Thymus (tissue), 11 donors: ENCODE data around the gene GP5. TPM values are rescaled to one million over a fixed set of nuclear protein-coding genes. Genes with fewer than 3 reads are reported as not detected.

Experiments used
- DNase-seq, 9 donors: peaks; one replicate each; pipeline ENCODE4 v3.0.0-alpha.2; 2013; ENCODE audit warnings: low spot score in 9 of 9, low read depth in 6 of 9, missing footprints in 1 of 9
- H3K27ac ChIP-seq, 2 donors: one replicate each; pipeline ENCODE4 v1.5.1; 2013; ENCODE audit warnings: control low read depth in 1 of 2, low read depth in 1 of 2, low read length in 1 of 2, mild to moderate bottlenecking in 1 of 2, moderate library complexity in 1 of 2
- H3K27me3 ChIP-seq, 2 donors: one replicate each; pipeline ENCODE4 v1.5.1; 2013; ENCODE audit warnings: low read length in 1 of 2; ENCODE audit not compliant: control insufficient read depth in 2 of 2, insufficient read depth in 1 of 2
- H3K36me3 ChIP-seq, 2 donors: one replicate each; pipeline ENCODE4 v1.5.1; 2013; ENCODE audit warnings: low read length in 1 of 2, mild to moderate bottlenecking in 1 of 2, moderate library complexity in 1 of 2; ENCODE audit not compliant: control insufficient read depth in 2 of 2, insufficient read depth in 2 of 2
- H3K4me1 ChIP-seq, 2 donors: one replicate each; pipeline ENCODE4 v1.5.1; 2013; ENCODE audit warnings: low read length in 2 of 2; ENCODE audit not compliant: control insufficient read depth in 2 of 2, insufficient read depth in 2 of 2
- H3K4me3 ChIP-seq, 2 donors: one replicate each; pipeline ENCODE4 v1.5.1; 2013; ENCODE audit warnings: low read length in 2 of 2, control low read depth in 1 of 2, mild to moderate bottlenecking in 1 of 2
- H3K9me3 ChIP-seq, 2 donors: one replicate each; pipeline ENCODE4 v1.5.1; 2013; ENCODE audit warnings: low read length in 1 of 2, mild to moderate bottlenecking in 1 of 2; ENCODE audit not compliant: control insufficient read depth in 2 of 2, insufficient read depth in 1 of 2
- WGBS: extraction: QIAGEN DNeasy Blood & Tissue Kit; methylation state at CpG from one replicate; pipeline ENCODE4 v1.1.7; 2013; 5-methylcytosine and 5-hydroxymethylcytosine counted together
- polyA plus RNA-seq: library from polyadenylated mRNA; stranded (reverse); fragments of 200-250 nt; gene quantifications from one replicate; pipeline ENCODE4 v1.2.3, GENCODE V29; 2013
- total RNA-seq: library from RNA; stranded (reverse); fragments of 120-200 nt; gene quantifications from one replicate; pipeline ENCODE4 v1.2.4, GENCODE V29; 2013
- donor health status: healthy.

Gene GP5
- total and polyA plus RNA-seq, 2 donors: 0.14 to 0.64 TPM

DNA sequence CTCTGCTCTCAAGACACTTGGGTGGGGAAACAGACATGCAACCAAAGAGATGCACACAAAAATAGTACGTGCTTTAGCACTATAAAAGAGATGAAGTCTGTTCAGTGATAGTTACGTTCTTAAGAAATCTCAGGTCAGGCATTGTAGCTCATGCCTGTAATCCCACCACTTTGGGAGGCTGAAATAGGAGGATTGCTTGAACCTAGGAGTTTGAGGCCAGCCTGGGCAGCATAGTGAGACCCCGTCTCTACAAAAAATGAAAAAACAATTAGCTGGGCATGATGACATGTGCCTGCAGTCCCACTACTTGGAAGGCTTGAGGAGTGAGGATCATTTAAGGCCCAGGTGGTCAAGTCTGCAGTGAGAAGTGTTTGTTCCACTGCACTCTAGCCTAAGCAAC, 35.4 kb upstream of the GP5 start:
- no peaks in the 10 kb centered on the region for H3K27me3 ChIP-seq
- no peak overlapping the region for H3K27ac ChIP-seq
- H3K36me3 ChIP-seq: peaks cover 19 to 84% of the 10 kb centered on the region in 2 donors
- 98% methylated on average over 3 of the region's 3 CpGs for WGBS
- H3K9me3 ChIP-seq: no peaks in the 10 kb centered on the region
- no peaks in the 10 kb centered on the region for H3K4me1 ChIP-seq
- no peak for DNase-seq
- no peak overlapping the region for H3K4me3 ChIP-seq

DNA sequence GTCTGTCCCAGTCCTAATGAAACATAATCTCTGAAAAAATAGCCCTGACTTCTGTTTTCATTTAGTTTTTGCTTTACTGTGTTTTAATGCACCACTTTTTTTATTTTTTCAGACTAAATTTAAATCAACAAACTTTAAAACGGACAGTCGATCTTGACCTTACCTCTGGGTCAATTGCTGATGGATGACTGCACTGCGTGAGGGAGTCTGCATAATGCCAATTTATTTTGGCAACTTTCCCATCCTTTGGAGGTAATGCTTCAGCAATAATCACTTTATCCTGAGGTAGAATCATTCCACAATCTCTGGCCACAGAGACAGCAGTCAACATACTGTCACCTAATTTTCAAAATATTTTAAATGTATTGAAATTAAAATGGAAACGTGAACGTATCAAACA, 32.5 kb upstream of the GP5 start:
- H3K36me3 ChIP-seq: peaks cover 19 to 71% of the 10 kb centered on the region in 2 donors
- 96% methylated on average over 5 of the region's 5 CpGs for WGBS

DNA sequence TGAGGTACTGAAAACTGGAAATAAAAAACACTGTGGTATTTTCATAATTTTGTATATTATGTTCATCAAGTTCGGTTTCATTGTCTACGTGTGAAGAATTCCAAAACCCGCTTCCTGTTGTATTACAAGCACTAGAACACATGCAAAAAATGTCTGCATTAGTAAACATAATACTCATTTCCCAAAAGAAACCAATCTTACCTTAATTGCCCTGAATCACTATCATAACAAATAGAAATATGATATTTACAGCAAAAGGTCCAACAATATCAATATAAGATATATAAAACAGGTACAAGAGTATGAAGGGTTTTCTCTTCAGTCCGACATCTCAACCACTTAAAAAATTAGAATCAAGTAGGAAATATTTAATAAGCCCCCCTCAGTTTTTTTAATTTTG, 26.3 kb upstream of the GP5 start:
- DNase-seq: no peak
- Histone ChIP-seq H3K27me3 (no peaks in the 10 kb centered on the region), H3K4me3 (no peak overlapping the region), H3K4me1 (no peaks in the 10 kb centered on the region), H3K9me3 (no peaks in the 10 kb centered on the region), H3K27ac (no peak overlapping the region), H3K36me3 (peaks cover 14 to 49% of the 10 kb centered on the region in 2 donors)
- 97% methylated on average over 4 of the region's 4 CpGs for WGBS

More for the DNA sequence above, 32.5 kb upstream of the GP5 start:
- H3K9me3 ChIP-seq: no peaks in the 10 kb centered on the region
- H3K4me3 ChIP-seq: no peak overlapping the region
- no peak for DNase-seq
- H3K27ac ChIP-seq: no peak overlapping the region
- no peaks in the 10 kb centered on the region for H3K27me3 ChIP-seq
- no peaks in the 10 kb centered on the region for H3K4me1 ChIP-seq

DNA sequence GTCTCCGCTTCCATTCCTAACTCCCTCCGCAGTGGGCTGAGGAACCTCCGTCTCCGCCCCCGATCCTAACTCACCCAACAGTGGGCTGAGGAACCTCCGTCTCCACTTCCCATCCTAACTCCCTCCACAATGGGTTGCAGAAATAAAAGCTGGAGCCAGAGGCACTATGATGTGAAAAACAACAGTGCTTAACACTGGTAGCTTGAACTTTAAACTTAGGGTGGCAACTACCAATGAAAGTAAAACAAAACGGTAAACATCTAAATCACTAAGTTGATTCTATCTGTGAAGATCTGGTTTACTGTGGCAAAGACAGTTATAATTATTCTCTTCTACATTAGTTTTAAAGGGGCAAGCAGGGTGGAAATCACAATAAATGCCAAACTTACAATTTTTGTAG, 25.9 kb upstream of the GP5 start:
- no peak overlapping the region for H3K27ac ChIP-seq
- peaks cover 14 to 46% of the 10 kb centered on the region in 2 donors for H3K36me3 ChIP-seq
- no peaks in the 10 kb centered on the region for H3K4me1 ChIP-seq
- DNase-seq: no peak
- H3K9me3 ChIP-seq: no peaks in the 10 kb centered on the region
- H3K27me3 ChIP-seq: no peaks in the 10 kb centered on the region
- H3K4me3 ChIP-seq: no peak overlapping the region
- WGBS: 99% methylated on average over 7 of the region's 7 CpGs

DNA sequence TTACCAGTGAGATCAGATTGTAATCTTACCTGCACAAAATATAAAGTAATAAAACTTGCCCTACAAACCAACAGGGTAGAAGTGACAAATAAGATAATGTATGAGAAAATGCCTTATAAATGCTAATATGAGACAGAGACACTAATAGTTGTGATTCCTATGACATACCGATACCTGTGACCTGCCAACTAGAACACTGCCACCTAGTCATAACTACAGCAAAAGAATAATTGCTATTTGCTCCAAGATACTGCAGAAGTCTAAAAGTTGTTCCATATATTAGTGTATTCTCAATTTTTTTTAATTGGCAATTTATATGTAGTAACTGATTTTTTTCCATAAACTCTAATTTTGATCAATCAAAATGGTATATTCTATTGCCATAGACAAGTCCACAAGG, 25.3 kb upstream of the GP5 start:
- H3K4me1 ChIP-seq: no peaks in the 10 kb centered on the region
- 100% methylated on average over 1 of the region's 1 CpG for whole genome bisulfite sequencing

DNA sequence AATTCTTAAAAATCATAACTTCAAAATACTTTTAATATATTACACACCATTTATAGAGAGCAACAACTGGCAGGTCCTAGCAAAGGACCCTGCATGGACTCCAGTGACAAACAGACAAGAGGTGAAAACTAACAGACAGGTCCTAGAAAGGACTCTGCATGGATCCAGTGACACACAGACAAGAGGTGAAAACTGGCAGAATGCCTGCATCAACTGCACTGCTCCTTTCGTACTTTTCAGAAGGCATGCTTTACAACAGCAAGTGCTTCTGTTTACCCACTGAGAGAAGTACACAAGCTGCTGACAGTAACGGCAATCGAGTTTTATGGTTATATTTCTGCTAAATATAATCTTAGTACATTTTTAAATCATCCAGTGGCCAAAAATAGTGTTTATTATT, 24.3 kb upstream of the GP5 start:
- no peaks in the 10 kb centered on the region for H3K27me3 ChIP-seq
- WGBS: 98% methylated on average over 3 of the region's 3 CpGs
- no peak for DNase-seq
- no peaks in the 10 kb centered on the region for H3K9me3 ChIP-seq
- H3K27ac ChIP-seq: no peak overlapping the region
- H3K36me3 ChIP-seq: peaks cover 14 to 39% of the 10 kb centered on the region in 2 donors
- no peaks in the 10 kb centered on the region for H3K4me1 ChIP-seq
- H3K4me3 ChIP-seq: no peak overlapping the region

More for the DNA sequence above, 25.3 kb upstream of the GP5 start:
- DNase-seq: no peak
- Histone ChIP-seq H3K27me3 (no peaks in the 10 kb centered on the region), H3K9me3 (no peaks in the 10 kb centered on the region), H3K4me3 (no peak overlapping the region), H3K36me3 (peaks cover 14 to 40% of the 10 kb centered on the region in 2 donors), H3K27ac (no peak overlapping the region)

DNA sequence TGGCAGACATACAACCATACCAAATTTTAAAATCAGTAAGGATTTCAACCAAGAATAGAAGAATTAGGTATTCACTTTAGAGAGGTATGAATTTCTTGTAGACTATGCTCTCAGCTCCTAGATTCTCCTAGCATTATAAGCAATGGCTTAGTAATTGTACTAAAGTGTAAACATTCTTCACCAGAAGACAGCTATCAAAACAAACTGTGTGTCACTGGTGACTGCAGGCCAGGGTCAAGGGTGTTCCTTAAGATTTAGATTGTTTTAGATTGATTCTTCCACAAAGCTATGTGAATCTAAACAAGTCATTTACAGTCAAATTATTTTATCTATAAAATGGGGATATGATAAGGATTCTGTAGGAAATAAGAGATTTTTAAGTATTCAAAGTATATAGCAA, 23.1 kb upstream of the GP5 start:
- peaks cover 14 to 37% of the 10 kb centered on the region in 2 donors for H3K36me3 ChIP-seq
- H3K4me3 ChIP-seq: no peak overlapping the region
- H3K4me1 ChIP-seq: no peaks in the 10 kb centered on the region
- no peaks in the 10 kb centered on the region for H3K27me3 ChIP-seq
- no peak for DNase-seq
- no peaks in the 10 kb centered on the region for H3K9me3 ChIP-seq
- no peak overlapping the region for H3K27ac ChIP-seq

DNA sequence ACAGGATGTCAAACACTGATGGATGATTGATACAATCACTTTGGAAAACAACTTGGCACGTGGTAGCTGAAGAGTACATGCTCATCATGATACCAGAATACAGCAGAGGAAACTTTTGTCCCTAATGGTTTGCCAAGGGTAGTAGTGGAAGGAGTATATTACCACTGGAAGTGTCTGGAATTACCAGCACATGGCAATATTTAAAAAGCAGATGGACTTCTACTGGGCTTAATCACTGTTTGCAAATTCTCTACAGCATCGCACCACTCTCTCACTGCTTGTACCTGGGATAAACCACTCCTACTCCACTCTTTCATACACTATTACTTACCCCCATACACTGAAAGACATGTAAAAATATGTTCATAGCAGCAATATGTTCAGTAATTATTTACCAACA, 19.6 kb upstream of the GP5 start:
- Histone ChIP-seq H3K27me3 (no peaks in the 10 kb centered on the region), H3K4me1 (no peaks in the 10 kb centered on the region), H3K36me3 (peaks cover 0 to 17% of the 10 kb centered on the region in 2 donors), H3K4me3 (no peak overlapping the region), H3K27ac (no peak overlapping the region), H3K9me3 (no peaks in the 10 kb centered on the region)
- WGBS: 97% methylated on average over 2 of the region's 2 CpGs
- DNase-seq: no peak

DNA sequence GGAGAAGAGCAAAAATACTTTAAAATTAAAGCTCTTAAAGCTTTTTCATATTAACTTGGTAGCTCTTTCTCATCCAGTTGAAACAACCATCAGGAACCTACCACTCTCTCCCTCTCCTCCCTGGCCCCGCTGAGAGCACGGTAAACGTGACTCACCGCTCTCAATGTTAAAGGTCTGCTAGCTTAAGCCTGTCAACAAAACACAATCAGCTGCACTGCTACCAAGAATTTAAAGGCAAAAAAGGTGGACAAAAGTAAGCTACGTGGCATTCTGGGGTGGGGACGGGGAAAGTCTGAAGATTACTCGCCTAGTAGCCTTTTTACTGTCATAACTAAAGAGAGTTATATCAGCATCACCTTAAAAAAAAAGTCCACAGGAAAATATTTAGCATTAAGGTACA, 8.4 kb upstream of the GP5 start:
- no peak overlapping the region for H3K4me3 ChIP-seq
- H3K27ac ChIP-seq: no peak overlapping the region
- H3K36me3 ChIP-seq: peaks cover 0 to 18% of the 10 kb centered on the region in 2 donors
- WGBS: 98% methylated on average over 7 of the region's 7 CpGs
- no peaks in the 10 kb centered on the region for H3K4me1 ChIP-seq
- DNase-seq: no peak
- no peaks in the 10 kb centered on the region for H3K9me3 ChIP-seq
- H3K27me3 ChIP-seq: no peaks in the 10 kb centered on the region

DNA sequence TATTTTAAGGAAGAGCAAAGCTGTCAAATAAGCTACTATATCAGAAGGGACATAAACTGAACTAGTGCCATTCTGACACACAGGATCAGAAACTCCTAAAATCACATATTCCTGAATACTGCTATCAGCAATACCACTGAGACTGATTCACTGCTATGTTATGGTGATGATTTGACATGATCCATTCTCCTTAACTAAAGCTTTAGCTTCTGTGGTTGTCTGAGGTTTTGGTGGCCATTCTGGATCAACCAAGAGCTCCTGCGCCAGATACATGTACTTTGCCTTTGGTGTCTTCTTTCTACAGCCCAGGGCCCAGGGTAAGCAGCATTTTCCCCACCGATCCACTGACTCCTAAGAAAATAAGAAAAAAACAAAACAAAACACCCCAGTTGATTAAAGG, 6.7 kb upstream of the GP5 start:
- H3K9me3 ChIP-seq: no peaks in the 10 kb centered on the region
- no peak overlapping the region for H3K27ac ChIP-seq
- no peak overlapping the region for H3K4me3 ChIP-seq
- H3K4me1 ChIP-seq: no peaks in the 10 kb centered on the region
- H3K36me3 ChIP-seq: peaks cover 0 to 11% of the 10 kb centered on the region in 2 donors
- no peaks in the 10 kb centered on the region for H3K27me3 ChIP-seq
- no peak for DNase-seq
- over 99% methylated on average over 2 of the region's 2 CpGs for WGBS
